ENCODE data around the gene KDM5C.

The KDM5C gene

GRCh38 chrX:53249408-53250042 is 24.5 kb upstream of the KDM5C start:
- Histone ChIP-seq H3K27ac (ENCODE audit: low read depth, low read length) (no peak overlapping the region), H3K79me2 (ENCODE audit: control insufficient read depth, insufficient read depth, low read length, unreplicated experiment) (no peaks in the 10 kb centered on the region), H2AFZ (ENCODE audit: low read length, unreplicated experiment) (no peak overlapping the region), H3K27me3 (ENCODE audit: insufficient read depth, low read length) (no peaks in the 10 kb centered on the region), H3K4me3 (ENCODE audit: low read depth, low read length) (no peak overlapping the region), H3K36me3 (ENCODE audit: insufficient read depth, low read length) (no peaks in the 10 kb centered on the region), H3K4me1 (ENCODE audit: control insufficient read depth, insufficient read depth, low read length, unreplicated experiment) (no peaks in the 10 kb centered on the region)

GRCh38 chrX:53247928-53248327 is 22.9 kb upstream of the KDM5C start:
- Histone ChIP-seq H2AFZ (ENCODE audit: low read length, unreplicated experiment) (no peak overlapping the region), H3K4me1 (ENCODE audit: control insufficient read depth, insufficient read depth, low read length, unreplicated experiment) (no peaks in the 10 kb centered on the region), H3K27ac (ENCODE audit: low read depth, low read length) (no peak overlapping the region), H3K27me3 (ENCODE audit: insufficient read depth, low read length) (no peaks in the 10 kb centered on the region), H3K36me3 (ENCODE audit: insufficient read depth, low read length) (no peaks in the 10 kb centered on the region), H3K79me2 (ENCODE audit: control insufficient read depth, insufficient read depth, low read length, unreplicated experiment) (no peaks in the 10 kb centered on the region), H3K4me3 (ENCODE audit: low read depth, low read length) (no peak overlapping the region)

- Histone ChIP-seq H2AFZ (ENCODE audit: low read length, unreplicated experiment) (no peak overlapping the region), H3K27ac (ENCODE audit: low read depth, low read length) (no peak overlapping the region), H3K4me1 (ENCODE audit: control insufficient read depth, insufficient read depth, low read length, unreplicated experiment) (no peaks in the 10 kb centered on the region), H3K36me3 (ENCODE audit: insufficient read depth, low read length) (no peaks in the 10 kb centered on the region), H3K79me2 (ENCODE audit: control insufficient read depth, insufficient read depth, low read length, unreplicated experiment) (no peaks in the 10 kb centered on the region), H3K4me3 (ENCODE audit: low read depth, low read length) (no peak overlapping the region), H3K27me3 (ENCODE audit: insufficient read depth, low read length) (no peaks in the 10 kb centered on the region)
These were observed 21.2 kb upstream of the KDM5C start for GRCh38 chrX:53246231-53246630.

- Histone ChIP-seq H3K79me2 (ENCODE audit: control insufficient read depth, insufficient read depth, low read length, unreplicated experiment) (no peaks in the 10 kb centered on the region), H2AFZ (ENCODE audit: low read length, unreplicated experiment) (no peak overlapping the region), H3K4me3 (ENCODE audit: low read depth, low read length) (no peak overlapping the region), H3K4me1 (ENCODE audit: control insufficient read depth, insufficient read depth, low read length, unreplicated experiment) (no peaks in the 10 kb centered on the region), H3K36me3 (ENCODE audit: insufficient read depth, low read length) (peaks cover 3% of the 10 kb centered on the region; the same call in 1 of the 2 replicates), H3K27ac (ENCODE audit: low read depth, low read length) (no peak overlapping the region), H3K27me3 (ENCODE audit: insufficient read depth, low read length) (no peaks in the 10 kb centered on the region)
These were observed 19.6 kb upstream of the KDM5C start for GRCh38 chrX:53244610-53245009.

GRCh38 chrX:53242310-53242709 is 17.3 kb upstream of the KDM5C start:
- Histone ChIP-seq H3K4me3 (ENCODE audit: low read depth, low read length) (no peak overlapping the region), H3K36me3 (ENCODE audit: insufficient read depth, low read length) (peaks cover 3% of the 10 kb centered on the region; the same call in 1 of the 2 replicates), H2AFZ (ENCODE audit: low read length, unreplicated experiment) (no peak overlapping the region), H3K27ac (ENCODE audit: low read depth, low read length) (no peak overlapping the region), H3K27me3 (ENCODE audit: insufficient read depth, low read length) (no peaks in the 10 kb centered on the region), H3K79me2 (ENCODE audit: control insufficient read depth, insufficient read depth, low read length, unreplicated experiment) (no peaks in the 10 kb centered on the region), H3K4me1 (ENCODE audit: control insufficient read depth, insufficient read depth, low read length, unreplicated experiment) (no peaks in the 10 kb centered on the region)

GRCh38 chrX:53241558-53241957 is 16.6 kb upstream of the KDM5C start:
- peaks cover 3% of the 10 kb centered on the region; the same call in 1 of the 2 replicates for H3K36me3 ChIP-seq (ENCODE audit: insufficient read depth, low read length)

GRCh38 chrX:53239474-53239873 is 14.5 kb upstream of the KDM5C start:
- Histone ChIP-seq H2AFZ (ENCODE audit: low read length, unreplicated experiment) (no peak overlapping the region), H3K36me3 (ENCODE audit: insufficient read depth, low read length) (peaks cover 3% of the 10 kb centered on the region; the same call in 1 of the 2 replicates), H3K4me3 (ENCODE audit: low read depth, low read length) (no peak overlapping the region)

More at GRCh38 chrX:53241558-53241957, 16.6 kb upstream of the KDM5C start:
- Histone ChIP-seq H2AFZ (ENCODE audit: low read length, unreplicated experiment) (no peak overlapping the region), H3K4me3 (ENCODE audit: low read depth, low read length) (no peak overlapping the region), H3K27ac (ENCODE audit: low read depth, low read length) (no peak overlapping the region), H3K4me1 (ENCODE audit: control insufficient read depth, insufficient read depth, low read length, unreplicated experiment) (no peaks in the 10 kb centered on the region), H3K79me2 (ENCODE audit: control insufficient read depth, insufficient read depth, low read length, unreplicated experiment) (no peaks in the 10 kb centered on the region), H3K27me3 (ENCODE audit: insufficient read depth, low read length) (no peaks in the 10 kb centered on the region)

GRCh38 chrX:53237056-53237455 is 12.0 kb upstream of the KDM5C start:
- no peaks in the 10 kb centered on the region for H3K79me2 ChIP-seq (ENCODE audit: control insufficient read depth, insufficient read depth, low read length, unreplicated experiment)
- no peak overlapping the region for H3K27ac ChIP-seq (ENCODE audit: low read depth, low read length)
- H2AFZ ChIP-seq (ENCODE audit: low read length, unreplicated experiment), result no peak overlapping the region
- no peaks in the 10 kb centered on the region for H3K4me1 ChIP-seq (ENCODE audit: control insufficient read depth, insufficient read depth, low read length, unreplicated experiment)
- no peaks in the 10 kb centered on the region for H3K27me3 ChIP-seq (ENCODE audit: insufficient read depth, low read length)
- H3K4me3 ChIP-seq (ENCODE audit: low read depth, low read length), result no peak overlapping the region
- peaks cover 3% of the 10 kb centered on the region; the same call in 1 of the 2 replicates for H3K36me3 ChIP-seq (ENCODE audit: insufficient read depth, low read length)

More at GRCh38 chrX:53239474-53239873, 14.5 kb upstream of the KDM5C start:
- no peaks in the 10 kb centered on the region for H3K27me3 ChIP-seq (ENCODE audit: insufficient read depth, low read length)
- no peak overlapping the region for H3K27ac ChIP-seq (ENCODE audit: low read depth, low read length)
- H3K4me1 ChIP-seq (ENCODE audit: control insufficient read depth, insufficient read depth, low read length, unreplicated experiment), result no peaks in the 10 kb centered on the region
- H3K79me2 ChIP-seq (ENCODE audit: control insufficient read depth, insufficient read depth, low read length, unreplicated experiment), result no peaks in the 10 kb centered on the region

- H3K27ac ChIP-seq (ENCODE audit: low read depth, low read length), result no peak overlapping the region
- H2AFZ ChIP-seq (ENCODE audit: low read length, unreplicated experiment), result no peak overlapping the region
- peaks cover 3% of the 10 kb centered on the region; the same call in 1 of the 2 replicates for H3K36me3 ChIP-seq (ENCODE audit: insufficient read depth, low read length)
- H3K27me3 ChIP-seq (ENCODE audit: insufficient read depth, low read length), result no peaks in the 10 kb centered on the region
- no peaks in the 10 kb centered on the region for H3K79me2 ChIP-seq (ENCODE audit: control insufficient read depth, insufficient read depth, low read length, unreplicated experiment)
- no peak overlapping the region for H3K4me3 ChIP-seq (ENCODE audit: low read depth, low read length)
- H3K4me1 ChIP-seq (ENCODE audit: control insufficient read depth, insufficient read depth, low read length, unreplicated experiment), result no peaks in the 10 kb centered on the region
These were observed 11.1 kb upstream of the KDM5C start for GRCh38 chrX:53236025-53236679.

GRCh38 chrX:53235566-53235965 is 10.6 kb upstream of the KDM5C start:
- Histone ChIP-seq H3K4me1 (ENCODE audit: control insufficient read depth, insufficient read depth, low read length, unreplicated experiment) (no peaks in the 10 kb centered on the region), H3K36me3 (ENCODE audit: insufficient read depth, low read length) (peaks cover 3% of the 10 kb centered on the region; the same call in 1 of the 2 replicates), H3K27me3 (ENCODE audit: insufficient read depth, low read length) (no peaks in the 10 kb centered on the region), H3K27ac (ENCODE audit: low read depth, low read length) (no peak overlapping the region), H3K79me2 (ENCODE audit: control insufficient read depth, insufficient read depth, low read length, unreplicated experiment) (no peaks in the 10 kb centered on the region), H2AFZ (ENCODE audit: low read length, unreplicated experiment) (no peak overlapping the region), H3K4me3 (ENCODE audit: low read depth, low read length) (no peak overlapping the region)

- H3K27me3 ChIP-seq (ENCODE audit: insufficient read depth, low read length), result no peaks in the 10 kb centered on the region
- H2AFZ ChIP-seq (ENCODE audit: low read length, unreplicated experiment), result no peak overlapping the region
- no peaks in the 10 kb centered on the region for H3K4me1 ChIP-seq (ENCODE audit: control insufficient read depth, insufficient read depth, low read length, unreplicated experiment)
- no peaks in the 10 kb centered on the region for H3K79me2 ChIP-seq (ENCODE audit: control insufficient read depth, insufficient read depth, low read length, unreplicated experiment)
- H3K36me3 ChIP-seq (ENCODE audit: insufficient read depth, low read length), result no peaks in the 10 kb centered on the region
- no peak overlapping the region for H3K27ac ChIP-seq (ENCODE audit: low read depth, low read length)
- H3K4me3 ChIP-seq (ENCODE audit: low read depth, low read length), result no peak overlapping the region
These were observed 9.5 kb upstream of the KDM5C start for GRCh38 chrX:53234484-53234883.
